ENCODE data around the gene MORF4L1.
"Not testable (repeated sequence)": the region's sequence is repeated elsewhere in the genome, so short reads cannot be mapped to it uniquely, and the experiment has no call there.

The MORF4L1 gene

DNA sequence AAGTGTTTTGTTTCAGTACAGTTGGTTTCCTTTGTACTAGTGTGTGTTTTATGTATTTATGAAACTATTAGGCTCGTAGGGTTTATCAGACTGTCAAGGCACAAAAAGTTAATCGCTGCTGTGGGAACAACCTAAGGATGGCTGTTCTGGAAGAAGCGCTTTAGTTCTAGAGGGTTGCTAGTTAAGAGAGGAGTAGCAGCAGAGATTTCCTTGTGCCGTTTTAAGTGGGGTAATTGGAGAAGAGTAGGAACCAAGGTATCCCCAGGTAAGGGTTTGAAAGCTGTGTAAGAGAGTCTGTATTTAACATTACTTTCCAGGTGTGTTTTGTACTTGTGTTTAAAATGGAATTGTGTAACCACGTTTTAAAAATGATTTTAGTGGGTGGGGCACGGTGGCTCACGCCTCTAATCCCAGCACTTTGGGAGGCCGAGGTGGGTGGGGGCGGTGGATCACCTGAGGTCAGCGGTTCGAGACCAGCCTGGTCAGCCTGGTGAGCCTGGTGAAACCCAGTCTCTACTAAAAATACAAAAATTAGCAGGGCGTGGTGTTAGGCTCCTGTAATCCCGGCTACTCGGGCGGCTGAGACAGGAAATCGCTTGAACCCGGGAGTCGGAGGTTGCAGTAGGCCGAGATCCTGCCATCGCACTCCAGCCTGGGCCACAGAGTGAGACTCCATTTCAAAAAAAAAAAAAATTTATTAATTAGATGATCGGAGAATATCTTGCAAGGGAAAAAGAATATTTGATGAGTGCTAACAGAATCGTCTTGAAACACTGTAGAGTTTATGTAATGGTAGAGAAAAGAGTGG lies 2.6 kb downstream of the MORF4L1 start:
- H3K27me3 ChIP-seq (replicated peaks; ENCODE audit: control insufficient read depth, insufficient read depth, low read length, poor library complexity, severe bottlenecking), result no peaks in the 10 kb centered on the region
- peak overlapping the region; percentile 100 for H3K4me3 ChIP-seq (ENCODE audit: insufficient read depth, low read depth, low read length, poor library complexity, severe bottlenecking)
- no peak for DNase-seq
- peak overlapping the region; percentile 100 for H3K27ac ChIP-seq (ENCODE audit: insufficient read depth, low read length, poor library complexity, severe bottlenecking)
- H3K9me3 ChIP-seq (ENCODE audit: control insufficient read depth, low read length), result no peaks in the 10 kb centered on the region
- peaks cover 21% of the 10 kb centered on the region for H3K4me1 ChIP-seq (ENCODE audit: control insufficient read depth, insufficient read depth, low read length, poor library complexity, severe bottlenecking)
- H3K36me3 ChIP-seq (ENCODE audit: control insufficient read depth, insufficient read depth, low read length), result no peaks in the 10 kb centered on the region

DNA sequence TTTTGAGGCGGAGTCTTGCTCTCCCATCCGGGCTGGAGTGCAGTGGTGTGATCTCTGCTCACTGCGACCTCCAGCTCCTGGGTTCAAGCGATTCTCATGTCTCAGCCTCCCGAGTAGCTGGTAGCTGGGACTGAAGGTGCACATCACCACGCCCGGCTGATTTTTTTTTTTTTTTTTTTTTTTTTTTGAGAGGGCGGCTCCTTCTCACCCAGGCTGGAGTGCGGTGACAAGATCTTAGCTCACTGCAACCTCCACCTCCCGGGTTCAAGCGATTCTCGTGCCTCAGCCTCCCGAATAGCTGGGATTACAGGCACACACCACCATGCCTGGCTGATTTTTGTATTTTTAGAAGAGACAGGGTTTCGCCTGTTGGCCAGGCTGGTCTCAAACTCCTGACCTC lies 4.3 kb downstream of the MORF4L1 start:
- not testable (repeated sequence) for H3K27ac ChIP-seq (ENCODE audit: insufficient read depth, low read length, poor library complexity, severe bottlenecking); DNase-seq; H3K9me3 ChIP-seq (ENCODE audit: control insufficient read depth, low read length); H3K36me3 ChIP-seq (ENCODE audit: control insufficient read depth, insufficient read depth, low read length); H3K27me3 ChIP-seq (replicated peaks; ENCODE audit: control insufficient read depth, insufficient read depth, low read length, poor library complexity, severe bottlenecking)
- peak overlapping the region; percentile 6 for H3K4me3 ChIP-seq (ENCODE audit: insufficient read depth, low read depth, low read length, poor library complexity, severe bottlenecking)
- peaks cover 21% of the 10 kb centered on the region for H3K4me1 ChIP-seq (ENCODE audit: control insufficient read depth, insufficient read depth, low read length, poor library complexity, severe bottlenecking)

DNA sequence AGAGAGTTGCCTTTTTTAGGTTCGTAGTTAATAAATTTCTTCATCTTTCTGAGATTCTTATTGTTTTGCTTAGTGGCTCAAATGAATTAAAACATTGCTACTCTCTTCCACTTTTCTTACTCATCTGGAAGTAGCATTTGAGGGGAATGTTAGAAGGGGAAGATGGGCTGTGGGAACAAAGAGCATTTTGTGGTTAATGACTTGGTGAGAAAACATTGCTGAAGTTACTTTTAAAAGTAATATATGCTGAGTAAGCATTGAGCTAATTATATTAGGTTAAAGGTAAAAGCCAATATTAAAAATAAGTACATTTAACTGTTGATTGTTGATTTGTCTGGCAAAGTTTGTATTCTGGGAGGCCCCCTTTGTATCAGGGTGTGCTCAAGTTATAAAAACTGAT lies 5.7 kb downstream of the MORF4L1 start:
- Histone ChIP-seq H3K4me3 (ENCODE audit: insufficient read depth, low read depth, low read length, poor library complexity, severe bottlenecking) (no peak overlapping the region), H3K27ac (ENCODE audit: insufficient read depth, low read length, poor library complexity, severe bottlenecking) (no peak overlapping the region)

DNA sequence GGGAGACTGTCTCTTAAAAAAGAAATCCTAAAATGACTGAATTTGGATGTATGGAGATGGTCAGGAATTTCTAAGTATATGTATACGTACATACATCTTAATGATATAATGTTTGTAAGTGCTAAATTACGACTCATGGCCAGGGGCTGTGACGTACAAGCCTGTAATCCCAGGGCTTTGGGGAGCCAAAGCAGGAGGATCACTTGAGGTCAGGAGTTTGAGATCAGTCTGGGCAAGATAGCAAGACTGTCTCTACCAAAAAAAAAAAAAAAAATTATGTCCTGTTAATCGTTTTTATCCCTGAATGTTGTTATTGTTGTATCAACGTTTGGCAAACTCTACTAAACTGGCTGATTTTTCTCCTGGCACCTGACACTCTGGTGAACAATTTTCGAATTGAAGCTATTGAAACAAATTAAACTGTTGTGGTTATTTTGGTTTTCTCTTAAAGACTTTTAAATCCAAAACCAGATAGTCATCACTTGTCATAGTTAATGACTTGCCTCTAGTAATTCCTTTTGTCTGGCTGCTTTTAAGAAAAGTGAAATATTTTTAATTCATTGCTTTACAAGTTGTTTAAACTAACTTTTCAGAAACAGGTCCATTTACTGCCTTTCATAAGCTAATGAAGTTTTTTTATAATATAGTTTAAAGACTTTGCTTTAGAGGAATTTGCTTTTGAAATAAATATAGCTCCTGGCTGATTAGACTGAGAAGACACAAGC lies 7.0 kb downstream of the MORF4L1 start:
- peaks cover 25% of the 10 kb centered on the region for H3K4me1 ChIP-seq (ENCODE audit: control insufficient read depth, insufficient read depth, low read length, poor library complexity, severe bottlenecking)
- H3K4me3 ChIP-seq (ENCODE audit: insufficient read depth, low read depth, low read length, poor library complexity, severe bottlenecking), result no peak overlapping the region
- no peaks in the 10 kb centered on the region for H3K27me3 ChIP-seq (replicated peaks; ENCODE audit: control insufficient read depth, insufficient read depth, low read length, poor library complexity, severe bottlenecking)
- DNase-seq, result no peak
- peaks cover 17% of the 10 kb centered on the region for H3K36me3 ChIP-seq (ENCODE audit: control insufficient read depth, insufficient read depth, low read length)
- no peaks in the 10 kb centered on the region for H3K9me3 ChIP-seq (ENCODE audit: control insufficient read depth, low read length)
- H3K27ac ChIP-seq (ENCODE audit: insufficient read depth, low read length, poor library complexity, severe bottlenecking), result no peak overlapping the region

More for the DNA sequence above, 5.7 kb downstream of the MORF4L1 start:
- H3K9me3 ChIP-seq (ENCODE audit: control insufficient read depth, low read length), result no peaks in the 10 kb centered on the region
- no peak for DNase-seq
- no peaks in the 10 kb centered on the region for H3K27me3 ChIP-seq (replicated peaks; ENCODE audit: control insufficient read depth, insufficient read depth, low read length, poor library complexity, severe bottlenecking)
- H3K36me3 ChIP-seq (ENCODE audit: control insufficient read depth, insufficient read depth, low read length), result peaks cover 14% of the 10 kb centered on the region
- peaks cover 25% of the 10 kb centered on the region for H3K4me1 ChIP-seq (ENCODE audit: control insufficient read depth, insufficient read depth, low read length, poor library complexity, severe bottlenecking)

DNA sequence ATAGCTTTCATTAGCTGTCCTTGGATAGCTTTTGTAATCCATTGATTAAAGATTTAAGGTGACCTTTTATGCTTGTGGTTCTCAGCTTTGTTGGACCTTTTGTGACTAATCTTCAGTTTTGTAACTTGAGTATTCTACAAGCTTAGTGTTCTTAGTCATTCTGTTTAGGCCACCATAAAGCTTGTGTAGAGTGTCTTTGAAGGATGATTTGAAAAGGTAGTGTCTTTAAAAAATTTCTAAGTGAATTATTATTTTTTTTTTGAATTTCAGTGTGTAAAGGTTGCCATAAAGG lies 7.5 kb downstream of the MORF4L1 start:
- Histone ChIP-seq H3K27ac (ENCODE audit: insufficient read depth, low read length, poor library complexity, severe bottlenecking) (no peak overlapping the region), H3K36me3 (ENCODE audit: control insufficient read depth, insufficient read depth, low read length) (peaks cover 22% of the 10 kb centered on the region), H3K4me3 (ENCODE audit: insufficient read depth, low read depth, low read length, poor library complexity, severe bottlenecking) (no peak overlapping the region), H3K4me1 (ENCODE audit: control insufficient read depth, insufficient read depth, low read length, poor library complexity, severe bottlenecking) (peaks cover 21% of the 10 kb centered on the region), H3K9me3 (ENCODE audit: control insufficient read depth, low read length) (no peaks in the 10 kb centered on the region), H3K27me3 (replicated peaks; ENCODE audit: control insufficient read depth, insufficient read depth, low read length, poor library complexity, severe bottlenecking) (no peaks in the 10 kb centered on the region)
- no peak for DNase-seq

DNA sequence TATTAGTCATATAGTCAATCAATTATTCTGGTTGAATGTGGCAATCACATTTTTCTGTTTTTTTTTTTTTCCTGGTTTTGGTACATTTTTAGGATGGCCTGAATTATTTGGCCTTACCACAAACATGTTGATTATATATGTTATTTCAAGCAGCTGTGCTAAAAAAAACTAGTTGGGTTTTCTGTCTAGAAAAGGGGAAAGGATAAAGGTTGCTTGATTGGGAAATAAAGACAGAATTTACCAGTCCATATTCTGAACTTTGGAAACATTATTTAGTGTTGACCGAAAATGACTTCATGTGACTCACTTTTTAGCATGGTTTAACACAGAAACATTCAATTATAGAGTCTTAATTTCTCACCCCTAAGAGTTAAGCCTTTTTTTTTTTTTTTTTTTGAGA lies 8.1 kb downstream of the MORF4L1 start:
- peaks cover 27% of the 10 kb centered on the region for H3K36me3 ChIP-seq (ENCODE audit: control insufficient read depth, insufficient read depth, low read length)
- H3K4me1 ChIP-seq (ENCODE audit: control insufficient read depth, insufficient read depth, low read length, poor library complexity, severe bottlenecking), result peaks cover 20% of the 10 kb centered on the region
- H3K27ac ChIP-seq (ENCODE audit: insufficient read depth, low read length, poor library complexity, severe bottlenecking), result no peak overlapping the region

DNA sequence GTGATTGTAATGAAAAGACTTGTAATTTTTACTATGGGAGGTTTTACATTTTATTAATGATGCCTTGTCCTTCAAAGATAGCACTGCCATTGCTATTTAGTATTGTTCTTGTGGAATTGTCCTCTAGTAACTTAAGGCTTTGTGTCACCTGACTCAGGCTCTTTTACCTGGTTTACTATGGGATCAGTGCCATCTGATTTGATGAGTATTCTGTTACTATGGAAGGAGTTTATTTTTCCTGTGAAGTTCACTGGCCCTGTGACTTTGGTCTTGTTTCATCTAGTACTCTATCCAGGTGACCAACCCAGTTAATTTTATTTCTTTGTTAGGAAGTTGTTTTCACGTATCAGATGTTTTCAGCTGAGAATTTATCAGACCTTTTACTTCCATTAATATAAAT lies 9.0 kb downstream of the MORF4L1 start:
- Histone ChIP-seq H3K36me3 (ENCODE audit: control insufficient read depth, insufficient read depth, low read length) (peaks cover 36% of the 10 kb centered on the region), H3K27ac (ENCODE audit: insufficient read depth, low read length, poor library complexity, severe bottlenecking) (no peak overlapping the region), H3K9me3 (ENCODE audit: control insufficient read depth, low read length) (no peaks in the 10 kb centered on the region), H3K4me1 (ENCODE audit: control insufficient read depth, insufficient read depth, low read length, poor library complexity, severe bottlenecking) (peaks cover 16% of the 10 kb centered on the region), H3K4me3 (ENCODE audit: insufficient read depth, low read depth, low read length, poor library complexity, severe bottlenecking) (no peak overlapping the region), H3K27me3 (replicated peaks; ENCODE audit: control insufficient read depth, insufficient read depth, low read length, poor library complexity, severe bottlenecking) (no peaks in the 10 kb centered on the region)
- DNase-seq, result no peak

More for the DNA sequence above, 8.1 kb downstream of the MORF4L1 start:
- no peak overlapping the region for H3K4me3 ChIP-seq (ENCODE audit: insufficient read depth, low read depth, low read length, poor library complexity, severe bottlenecking)
- no peak for DNase-seq
- no peaks in the 10 kb centered on the region for H3K9me3 ChIP-seq (ENCODE audit: control insufficient read depth, low read length)
- no peaks in the 10 kb centered on the region for H3K27me3 ChIP-seq (replicated peaks; ENCODE audit: control insufficient read depth, insufficient read depth, low read length, poor library complexity, severe bottlenecking)

DNA sequence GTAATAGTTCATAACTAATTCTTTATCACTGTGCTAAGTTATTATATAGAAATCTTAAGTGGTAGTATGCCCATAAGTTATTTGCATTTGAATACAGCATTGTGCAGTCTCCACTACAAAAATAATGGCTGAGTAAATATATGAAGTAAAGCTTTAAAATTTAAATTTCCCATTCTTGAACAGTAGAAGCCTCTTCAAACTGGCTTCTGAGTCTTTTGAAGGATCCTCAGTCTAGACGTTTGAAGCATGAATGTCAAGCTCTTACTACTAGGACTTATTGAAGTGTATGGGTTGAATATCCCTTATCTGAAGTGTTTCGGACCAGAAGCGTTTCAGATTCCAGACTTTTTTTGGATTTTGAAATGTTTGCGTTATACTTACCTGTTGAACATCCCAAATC lies 16.3 kb downstream of the MORF4L1 start:
- no peaks in the 10 kb centered on the region for H3K9me3 ChIP-seq (ENCODE audit: control insufficient read depth, low read length)
- no peaks in the 10 kb centered on the region for H3K4me1 ChIP-seq (ENCODE audit: control insufficient read depth, insufficient read depth, low read length, poor library complexity, severe bottlenecking)
- H3K36me3 ChIP-seq (ENCODE audit: control insufficient read depth, insufficient read depth, low read length), result peaks cover 88% of the 10 kb centered on the region
- no peak overlapping the region for H3K27ac ChIP-seq (ENCODE audit: insufficient read depth, low read length, poor library complexity, severe bottlenecking)
- no peak for DNase-seq
- no peak overlapping the region for H3K4me3 ChIP-seq (ENCODE audit: insufficient read depth, low read depth, low read length, poor library complexity, severe bottlenecking)
- no peaks in the 10 kb centered on the region for H3K27me3 ChIP-seq (replicated peaks; ENCODE audit: control insufficient read depth, insufficient read depth, low read length, poor library complexity, severe bottlenecking)

DNA sequence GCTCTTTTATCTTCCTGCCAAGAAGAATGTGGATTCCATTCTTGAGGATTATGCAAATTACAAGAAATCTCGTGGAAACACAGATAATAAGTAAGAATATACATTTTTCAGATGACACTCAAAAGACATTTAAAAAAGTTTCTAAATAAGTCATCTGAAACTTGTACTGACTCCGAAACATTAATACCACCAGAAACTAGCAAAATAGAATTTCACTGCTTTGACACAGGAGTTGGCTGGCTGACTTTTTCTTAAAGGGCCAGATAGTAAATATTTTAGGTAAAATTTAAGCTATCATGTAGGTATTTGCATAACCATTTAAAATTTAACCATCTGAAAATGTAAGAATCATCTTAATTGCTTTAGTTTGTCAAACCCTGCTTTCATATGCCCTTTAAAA lies 20.8 kb downstream of the MORF4L1 start:
- Histone ChIP-seq H3K4me3 (ENCODE audit: insufficient read depth, low read depth, low read length, poor library complexity, severe bottlenecking) (no peak overlapping the region), H3K4me1 (ENCODE audit: control insufficient read depth, insufficient read depth, low read length, poor library complexity, severe bottlenecking) (no peaks in the 10 kb centered on the region), H3K27me3 (replicated peaks; ENCODE audit: control insufficient read depth, insufficient read depth, low read length, poor library complexity, severe bottlenecking) (no peaks in the 10 kb centered on the region), H3K9me3 (ENCODE audit: control insufficient read depth, low read length) (no peaks in the 10 kb centered on the region), H3K27ac (ENCODE audit: insufficient read depth, low read length, poor library complexity, severe bottlenecking) (no peak overlapping the region), H3K36me3 (ENCODE audit: control insufficient read depth, insufficient read depth, low read length) (peaks cover 88% of the 10 kb centered on the region)
- DNase-seq, result no peak

DNA sequence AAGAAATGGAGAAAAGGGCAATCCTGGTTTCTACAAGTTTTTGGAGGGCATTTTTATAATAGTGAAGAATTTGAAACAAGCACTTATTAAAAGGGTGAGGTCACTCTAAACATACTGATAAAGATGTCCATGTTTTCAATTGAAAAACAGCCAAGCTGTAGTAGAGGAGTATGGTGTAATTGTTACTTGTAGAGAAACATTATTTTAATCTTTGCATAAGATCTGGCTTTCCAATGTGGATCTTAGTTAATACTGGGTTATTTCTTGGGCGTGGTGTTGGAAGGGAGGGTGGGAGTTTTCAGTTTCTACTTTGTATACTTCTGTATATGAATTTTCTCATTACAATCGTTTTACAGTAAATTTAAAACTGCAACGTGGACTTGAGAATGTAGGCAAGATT lies 22.8 kb downstream of the MORF4L1 start:
- Histone ChIP-seq H3K4me1 (ENCODE audit: control insufficient read depth, insufficient read depth, low read length, poor library complexity, severe bottlenecking) (no peaks in the 10 kb centered on the region), H3K4me3 (ENCODE audit: insufficient read depth, low read depth, low read length, poor library complexity, severe bottlenecking) (no peak overlapping the region), H3K36me3 (ENCODE audit: control insufficient read depth, insufficient read depth, low read length) (peaks cover 90% of the 10 kb centered on the region), H3K9me3 (ENCODE audit: control insufficient read depth, low read length) (no peaks in the 10 kb centered on the region), H3K27me3 (replicated peaks; ENCODE audit: control insufficient read depth, insufficient read depth, low read length, poor library complexity, severe bottlenecking) (no peaks in the 10 kb centered on the region), H3K27ac (ENCODE audit: insufficient read depth, low read length, poor library complexity, severe bottlenecking) (no peak overlapping the region)
- no peak for DNase-seq

Data from effector memory CD4-positive, alpha-beta T cell (primary cell).